Measurements from ENCODE around the gene GALNT6. TPM values are rescaled to one million over a fixed set of nuclear protein-coding genes. Genes with fewer than 3 reads are reported as not detected.
A peak's percentile ranks its signal among the peaks of the same experiment; 100 is the strongest.

The GALNT6 gene
- total and polyA plus RNA-seq, 2 of the 13 experiments (the other 11 are each of a cell fraction or from before 2014, with no cell fraction given) = 1.0 to 1.1 TPM

DNA sequence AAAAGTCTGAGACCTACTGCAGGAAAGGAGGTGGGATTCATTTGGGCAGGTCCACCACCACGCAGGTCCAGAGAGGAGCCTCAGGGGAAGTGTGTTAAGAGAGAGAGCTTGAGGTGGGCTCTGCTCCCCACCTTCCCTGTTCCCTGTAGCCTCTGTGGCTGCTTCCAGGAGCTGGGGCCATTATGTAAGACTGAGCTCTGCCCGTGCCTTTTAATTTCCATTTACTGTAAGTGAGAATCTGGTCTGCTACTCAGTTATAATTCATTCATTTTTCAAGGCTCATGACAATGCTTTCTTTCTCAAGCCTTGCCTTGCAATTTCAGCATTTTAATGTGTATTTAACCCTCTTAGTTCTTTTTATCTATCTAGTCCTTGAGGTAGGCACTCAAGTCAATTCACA is 41.7 kb upstream of the GALNT6 start:
- intact Hi-C loops (cut with micrococcal nuclease; ENCODE audit: unreplicated experiment) (no loop called here), in situ Hi-C loops (cut with HindIII; ENCODE audit: extremely low pct_ligation_motif_present, low pct_unique_long_range_greater_than_20kb) (no loop called here)
- Histone ChIP-seq H4K20me1 (ENCODE audit: insufficient read depth, low read length) (no peaks in the 10 kb centered on the region), H3K27me3 (ENCODE audit: control insufficient read depth in 1 of 2, insufficient read depth in 2 of 2, low read length in 2 of 2) (no peaks in the 10 kb centered on the region; a peak in 2 of 5 replicates), H3K4me2 (ENCODE audit: low read depth, low read length) (no peak overlapping the region), H3K79me2 (ENCODE audit: insufficient read depth, low read length) (no peaks in the 10 kb centered on the region), H2AFZ (ENCODE audit: low read length) (no peak overlapping the region), H3K9ac (ENCODE audit: insufficient read depth, low read depth, low read length) (no peak overlapping the region), H3K36me3 (replicated peaks in 1 of 2; ENCODE audit: control insufficient read depth in 1 of 2, insufficient read depth in 2 of 2, low read length in 2 of 2) (no peaks in the 10 kb centered on the region), H3K4me1 (ENCODE audit: insufficient read depth, low read length) (peaks cover 9% of the 10 kb centered on the region; the same call in 1 of the 2 replicates), H3K9me3 (ENCODE audit: low read length) (no peaks in the 10 kb centered on the region), H3K4me3 (replicated peaks in 1 of 3; ENCODE audit: insufficient read depth in 1 of 3, low read depth in 2 of 3, low read length in 3 of 3) (no peak overlapping the region), H3K27ac (ENCODE audit: extremely low read length, insufficient read depth, low read length) (no peak overlapping the region)
- TF ChIP-seq SP4 (CRISPR knock-in tag; IDR thresholded peaks at IDR 0.05) = no peak
- BruUV-seq (replicated peaks) = no TSS peak
- FAIRE-seq (no peak), ATAC-seq (no peak), DNase-seq (ENCODE audit: low spot score) (no peak)
- CTCF ChIA-PET (ENCODE audit: low intra/inter-chr PET ratio, low total read pairs) = no interaction called here
- POLR2A ChIA-PET = no interaction called here
- WGBS (ENCODE audit: low lambda C conversion rate) = 27% methylated on average over 2 of the region's 2 CpGs

GRCh38 chr12:51430196-51430895 is 39.1 kb upstream of the GALNT6 start:
- Histone ChIP-seq H3K4me2 (ENCODE audit: low read depth, low read length) (no peak overlapping the region), H3K4me3 (replicated peaks in 1 of 3; ENCODE audit: insufficient read depth in 1 of 3, low read depth in 2 of 3, low read length in 3 of 3) (no peak overlapping the region), H2AFZ (ENCODE audit: low read length) (no peak overlapping the region), H3K9me3 (ENCODE audit: low read length) (no peaks in the 10 kb centered on the region), H3K36me3 (replicated peaks in 1 of 2; ENCODE audit: control insufficient read depth in 1 of 2, insufficient read depth in 2 of 2, low read length in 2 of 2) (no peaks in the 10 kb centered on the region), H3K27ac (ENCODE audit: extremely low read length, insufficient read depth, low read length) (no peak overlapping the region), H3K9ac (ENCODE audit: insufficient read depth, low read depth, low read length) (no peak overlapping the region), H3K27me3 (ENCODE audit: control insufficient read depth in 1 of 2, insufficient read depth in 2 of 2, low read length in 2 of 2) (peaks cover 0 to 7% of the 10 kb centered on the region in 2 experiments; a peak in 3 of 5 replicates), H4K20me1 (ENCODE audit: insufficient read depth, low read length) (no peaks in the 10 kb centered on the region), H3K4me1 (ENCODE audit: insufficient read depth, low read length) (peaks cover 9% of the 10 kb centered on the region; the same call in 1 of the 2 replicates), H3K79me2 (ENCODE audit: insufficient read depth, low read length) (no peaks in the 10 kb centered on the region)
- in situ Hi-C loops (cut with HindIII; ENCODE audit: extremely low pct_ligation_motif_present, low pct_unique_long_range_greater_than_20kb) = no loop called here
- no TSS peak for BruUV-seq (replicated peaks)
- ATAC-seq (no peak; the same call in 2 of the 3 replicates), DNase-seq (ENCODE audit: low spot score) (peak; percentile 49), FAIRE-seq (no peak)
- ChIA-PET POLR2A (no interaction called here), CTCF (ENCODE audit: low intra/inter-chr PET ratio, low total read pairs) (no interaction called here)
- intact Hi-C loops (cut with micrococcal nuclease; ENCODE audit: unreplicated experiment) = no loop called here
- 0% methylated on average over 4 of the region's 4 CpGs for WGBS (ENCODE audit: low lambda C conversion rate)
- TF ChIP-seq RFX3 (CRISPR knock-in tag; IDR thresholded peaks at IDR 0.05) (no peak), FOXA1 (IDR thresholded peaks at IDR 0.05) (no peak), FOXA1 (CRISPR knock-in tag; IDR thresholded peaks at IDR 0.05) (peak; percentile 55; the same call in 1 of the 2 replicates), ZNF232 (CRISPR knock-in tag; IDR thresholded peaks at IDR 0.05; ENCODE audit: borderline replicate concordance) (peak; percentile 73; the same call in 1 of the 2 replicates), SOX13 (IDR thresholded peaks at IDR 0.05) (no peak), SOX13 (CRISPR knock-in tag; conservative IDR thresholded peaks at IDR 0.05 in 1 of 2, IDR thresholded peaks at IDR 0.05 in 1 of 2) (peak in 1 of 2 experiments; percentile 52; a peak in 1 of 4 replicates), KLF15 (CRISPR knock-in tag; IDR thresholded peaks at IDR 0.05; ENCODE audit: borderline replicate concordance) (no peak), ISX (CRISPR knock-in tag; conservative IDR thresholded peaks at IDR 0.05) (no peak), ZNF205 (CRISPR knock-in tag; IDR thresholded peaks at IDR 0.05) (0 out of 2 replicates have a peak, but pooled peaks have one; percentile 30), FOXA3 (CRISPR knock-in tag; IDR thresholded peaks at IDR 0.05) (peak; percentile 46), FOXP1 (IDR thresholded peaks at IDR 0.05) (no peak), FOXP1 (CRISPR knock-in tag; IDR thresholded peaks at IDR 0.05) (0 out of 2 replicates have a peak, but pooled peaks have one; percentile 16), MLLT10 (CRISPR knock-in tag; IDR thresholded peaks at IDR 0.05) (no peak), NR2F6 (IDR thresholded peaks at IDR 0.05) (no peak), NR2F6 (CRISPR knock-in tag; IDR thresholded peaks at IDR 0.05) (no peak), ZNF350 (CRISPR knock-in tag; IDR thresholded peaks at IDR 0.05; ENCODE audit: borderline replicate concordance, low read depth) (no peak), HHEX (CRISPR knock-in tag; IDR thresholded peaks at IDR 0.05) (peak; percentile 82), RARA (CRISPR knock-in tag; IDR thresholded peaks at IDR 0.05) (peak; percentile 89), KMT2A (CRISPR knock-in tag; IDR thresholded peaks at IDR 0.05) (no peak), FOSL2 (CRISPR knock-in tag; IDR thresholded peaks at IDR 0.05) (0 out of 2 replicates have a peak, but pooled peaks have one; percentile 32)
- TF ChIP-seq, protein P1, sequence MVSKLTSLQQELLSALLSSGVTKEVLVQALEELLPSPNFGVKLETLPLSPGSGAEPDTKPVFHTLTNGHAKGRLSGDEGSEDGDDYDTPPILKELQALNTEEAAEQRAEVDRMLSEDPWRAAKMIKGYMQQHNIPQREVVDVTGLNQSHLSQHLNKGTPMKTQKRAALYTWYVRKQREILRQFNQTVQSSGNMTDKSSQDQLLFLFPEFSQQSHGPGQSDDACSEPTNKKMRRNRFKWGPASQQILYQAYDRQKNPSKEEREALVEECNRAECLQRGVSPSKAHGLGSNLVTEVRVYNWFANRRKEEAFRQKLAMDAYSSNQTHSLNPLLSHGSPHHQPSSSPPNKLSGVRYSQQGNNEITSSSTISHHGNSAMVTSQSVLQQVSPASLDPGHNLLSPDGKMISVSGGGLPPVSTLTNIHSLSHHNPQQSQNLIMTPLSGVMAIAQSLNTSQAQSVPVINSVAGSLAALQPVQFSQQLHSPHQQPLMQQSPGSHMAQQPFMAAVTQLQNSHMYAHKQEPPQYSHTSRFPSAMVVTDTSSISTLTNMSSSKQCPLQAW (CRISPR knock-in tag; IDR thresholded peaks at IDR 0.05) = no peak

Data from HepG2 (cell line).